Transverse colon (tissue), 4 donors: ENCODE data around the gene GAB2. TPM values are rescaled to one million over a fixed set of nuclear protein-coding genes. Genes with fewer than 3 reads are reported as not detected.

Experiments used
- DNase-seq: peaks from one replicate; pipeline ENCODE4 v3.0.0-alpha.2; 2019
- H3K27ac ChIP-seq, 4 donors: fragments of 200-600 bp; sonication (generic); 2 replicates each; pipeline ENCODE4 v1.5.1; 2016 to 2018; ENCODE audit warnings: inconsistent platforms in 4 of 4
- H3K27me3 ChIP-seq: fragments of 200-600 bp; sonication (generic); 2 replicates; pipeline ENCODE4 v1.5.1; 2017; ENCODE audit warnings: inconsistent platforms
- H3K36me3 ChIP-seq, 4 donors: fragments of 200-600 bp; sonication (generic); 2 replicates each; pipeline ENCODE4 v1.5.1; 2017 to 2019; ENCODE audit warnings: inconsistent platforms in 4 of 4
- H3K4me1 ChIP-seq, 4 donors: fragments of 200-600 bp; sonication (generic); 2 replicates each; pipeline ENCODE4 v1.5.1; 2017 to 2020; ENCODE audit warnings: inconsistent platforms in 4 of 4
- H3K4me3 ChIP-seq, 4 donors: fragments of 200-600 bp; sonication (generic); 1 replicate in 1 of 4; 2 replicates in 3 of 4; pipeline versions ENCODE4 v1.5.1 to v1.6.1; 2017 to 2019; ENCODE audit warnings: inconsistent platforms in 4 of 4
- H3K9me3 ChIP-seq, 2 donors: fragments of 200-600 bp; sonication (generic); 2 replicates each; pipeline ENCODE4 v1.5.1; 2017 to 2019; ENCODE audit warnings: inconsistent platforms in 2 of 2
- CTCF ChIP-seq, 5 experiments: fragments of 200-600 bp in 3 of 5; fragments of 450-650 bp in 2 of 5; sonication (generic) in 3 of 5; IDR thresholded peaks; 1 replicate in 2 of 5; 2 replicates in 3 of 5; pipeline ENCODE4 v1.5.1; 2016 to 2017; ENCODE audit warnings: antibody characterized with exemption in 5 of 5, inconsistent platforms in 3 of 5, mild to moderate bottlenecking in 2 of 5, moderate library complexity in 1 of 5
- EP300 ChIP-seq: sonication (generic); formaldehyde crosslinking; IDR thresholded peaks from one replicate; pipeline ENCODE4 v1.6.1; 2017; ENCODE audit warnings: antibody characterized with exemption, low read depth
- POLR2A ChIP-seq: fragments of 450-650 bp; IDR thresholded peaks from one replicate; pipeline ENCODE4 v1.6.1; 2016; ENCODE audit warnings: antibody characterized with exemption, mild to moderate bottlenecking, moderate library complexity
- POLR2AphosphoS5 ChIP-seq, 3 donors: sonication (generic); formaldehyde crosslinking; IDR thresholded peaks; one replicate each; pipeline ENCODE4 v1.6.1; 2016; ENCODE audit warnings: antibody characterized with exemption in 3 of 3
- WGBS, 2 donors: methylation state at CpG; one replicate each; pipeline ENCODE4 v1.1.5; 2018; ENCODE audit warnings: low coverage in 1 of 2; 5-methylcytosine and 5-hydroxymethylcytosine counted together
- in situ Hi-C, 4 donors: fragments of 200-750 bp; cut with MboI; loops; one replicate each; pipeline versions ENCODE4 v1.15.0 to v1.15.1; 2017; ENCODE audit warnings: low sequenced_read_pairs in 3 of 4, low pct_ligation_motif_present in 1 of 4, low pct_unique_long_range_greater_than_20kb in 1 of 4
- intact Hi-C: fragments of 100-400 bp; cut with DNase I; formaldehyde crosslinking; loops from one replicate; pipeline ENCODE4 v1.15.1; 2023; ENCODE audit warnings: low total_unique reads
- total RNA-seq, 4 donors: library from RNA; depleted of rRNA; stranded (reverse); fragments of >200 nt; gene quantifications; one replicate each; pipeline ENCODE4 v1.1.0, GENCODE V29; 2016

The GAB2 gene
- total RNA-seq, 4 donors from 2014 or later: 5.8 to 35.7 (median 22.9) TPM

GRCh38 chr11:78336877-78337553, 80.6 kb downstream of the GAB2 start:
- no peaks in the 10 kb centered on the region for H3K9me3 ChIP-seq
- H3K27me3 ChIP-seq: no peaks in the 10 kb centered on the region
- H3K27ac ChIP-seq: no peak overlapping the region
- no peak overlapping the region for H3K4me3 ChIP-seq
- in situ Hi-C loops: no loop called here
- 75 to 82% methylated on average over 3 to 4 of the region's 4 CpGs for WGBS, 2 donors
- peaks cover 0 to 22% (median 5%) of the 10 kb centered on the region in 4 donors for H3K4me1 ChIP-seq
- no peak for DNase-seq
- H3K36me3 ChIP-seq: no peaks in the 10 kb centered on the region
- no peak for TF ChIP-seq POLR2AphosphoS5 (IDR thresholded peaks at IDR 0.05)
- no peak for TF ChIP-seq POLR2A
- TF ChIP-seq CTCF (IDR thresholded peaks at IDR 0.05): no peak
- TF ChIP-seq EP300: no peak
- intact Hi-C loops: no loop called here

- in situ Hi-C loops (no loop called here), intact Hi-C loops (loop anchor here (5.0 kb wide), 1 partner anchor 753 kb away; no protein-coding TSS in a partner anchor)
- no peak for TF ChIP-seq EP300
- Histone ChIP-seq H3K36me3 (no peaks in the 10 kb centered on the region), H3K4me3 (no peak overlapping the region), H3K27me3 (no peaks in the 10 kb centered on the region), H3K27ac (no peak overlapping the region), H3K9me3 (no peaks in the 10 kb centered on the region), H3K4me1 (peaks cover 0 to 18% (median 5%) of the 10 kb centered on the region in 4 donors)
- DNase-seq: no peak
Observed at GRCh38 chr11:78334109-78334508, 83.5 kb downstream of the GAB2 start.

- H3K27me3 ChIP-seq: no peaks in the 10 kb centered on the region
- H3K27ac ChIP-seq: no peak overlapping the region
- H3K9me3 ChIP-seq: no peaks in the 10 kb centered on the region
- no peak overlapping the region for H3K4me3 ChIP-seq
- TF ChIP-seq CTCF (IDR thresholded peaks at IDR 0.05): no peak
- no peak for TF ChIP-seq POLR2AphosphoS5 (IDR thresholded peaks at IDR 0.05)
- TF ChIP-seq EP300: no peak
- TF ChIP-seq POLR2A: no peak
- WGBS, 2 donors: 45 to 64% methylated on average over 1 of the region's 1 CpG
- H3K36me3 ChIP-seq: no peaks in the 10 kb centered on the region
- peaks cover 0 to 11% (median 3%) of the 10 kb centered on the region in 4 donors for H3K4me1 ChIP-seq
- intact Hi-C loops (loop anchor here (5.0 kb wide), 1 partner anchor 754 kb away; no protein-coding TSS in a partner anchor), in situ Hi-C loops (no loop called here)
- no peak for DNase-seq
Observed at GRCh38 chr11:78332872-78333271, 84.7 kb downstream of the GAB2 start.

- H3K36me3 ChIP-seq: no peaks in the 10 kb centered on the region
- DNase-seq: no peak
- H3K27ac ChIP-seq: no peak overlapping the region
- 67 to 84% methylated on average over 1 of the region's 1 CpG for WGBS, 2 donors
- no peak overlapping the region for H3K4me3 ChIP-seq
- H3K9me3 ChIP-seq: no peaks in the 10 kb centered on the region
- TF ChIP-seq POLR2A (no peak), POLR2AphosphoS5 (IDR thresholded peaks at IDR 0.05) (no peak), EP300 (no peak), CTCF (IDR thresholded peaks at IDR 0.05) (no peak)
- intact Hi-C loops: loop anchor here (5.0 kb wide), 1 partner anchor 755 kb away; no protein-coding TSS in a partner anchor
- peaks cover 0 to 5% (median 1%) of the 10 kb centered on the region in 4 donors for H3K4me1 ChIP-seq
- H3K27me3 ChIP-seq: no peaks in the 10 kb centered on the region
- in situ Hi-C loops: no loop called here
Observed at GRCh38 chr11:78332174-78332866, 85.3 kb downstream of the GAB2 start.
